ENCODE data around the gene SPOCK1.

GRCh38 chr5:137531266-137531665 is 32.1 kb upstream of the SPOCK1 start:
- TF ChIP-seq EZH2phosphoT487 (IDR thresholded peaks at IDR 0.05; ENCODE audit: insufficient read depth, low read depth) = no peak
- TF ChIP-seq EZH2 (IDR thresholded peaks at IDR 0.05; ENCODE audit: insufficient read depth, poor library complexity, severe bottlenecking) = no peak
